OCI-LY3 (cell line): ENCODE measurements around the gene EZH1.

Experiments
- CTCF ChIP-seq: fragments of 200-600, 300-600 bp; sonication (generic); IDR thresholded peaks from 2 replicates; pipeline ENCODE4 v1.5.1; 2014; ENCODE audit warnings: antibody characterized with exemption, low read length, low read depth
- EZH2phosphoT487 ChIP-seq: fragments of 200-600 bp; shearing (Covaris generic); IDR thresholded peaks from 2 replicates; pipeline ENCODE4 v1.6.1; 2018; ENCODE audit warnings: antibody characterized with exemption, mixed run types, low read depth

- TF ChIP-seq CTCF (no peak), EZH2phosphoT487 (no peak)
Observed at GRCh38 chr17:42772945-42773289, 28.1 kb upstream of the EZH1 start.
